ENCODE results near the gene LAX1.

- TF ChIP-seq ZNF274 (IDR thresholded peaks at IDR 0.05; ENCODE audit: low read depth, low read length) = no peak
- no peak for TF ChIP-seq SUZ12 (IDR thresholded peaks at IDR 0.05; ENCODE audit: extremely low read depth, insufficient read depth, insufficient read length)
Observed at GRCh38 chr1:203823306-203823705, 58.3 kb downstream of the LAX1 start.

All from NT2/D1 (cell line).